Kidney epithelial cell (primary cell): Measurements from ENCODE around the gene CAPN9. TPM values are rescaled to one million over a fixed set of nuclear protein-coding genes. Genes with fewer than 3 reads are reported as not detected.

Experiments used
- DNase-seq: peaks from one replicate; pipeline ENCODE4 v3.0.0-alpha.2; 2010; ENCODE audit warnings: low read depth
- H3K27me3 ChIP-seq: 2 replicates; pipeline ENCODE4 v1.6.0; 2011; ENCODE audit warnings: low read length; ENCODE audit not compliant: control insufficient read depth, insufficient read depth
- H3K36me3 ChIP-seq: 2 replicates; pipeline ENCODE4 v1.5.1; 2011; ENCODE audit warnings: low read length; ENCODE audit not compliant: control insufficient read depth, insufficient read depth
- H3K4me3 ChIP-seq: 2 replicates; pipeline ENCODE4 v1.5.1; 2011; ENCODE audit warnings: low read depth, mild to moderate bottlenecking, control low read depth, low read length
- CTCF ChIP-seq: IDR thresholded peaks from 2 replicates; pipeline ENCODE4 v1.5.1; 2011; ENCODE audit warnings: mild to moderate bottlenecking, moderate library complexity, low read length, control low read depth, inconsistent platforms; ENCODE audit not compliant: insufficient read depth, poor library complexity, severe bottlenecking
- total RNA-seq: library from RNA; depleted of rRNA; stranded (reverse); fragments of >200 nt; gene quantifications from 2 replicates; pipeline ENCODE4 v1.2.3, GENCODE V29; 2015

Gene CAPN9
- total RNA-seq, 1 donor from 2014 or later, result 0.04 TPM

- Histone ChIP-seq H3K36me3 (no peaks in the 10 kb centered on the region), H3K4me3 (no peak overlapping the region), H3K27me3 (no peaks in the 10 kb centered on the region)
- TF ChIP-seq CTCF, result no peak
- no peak for DNase-seq
Observed at GRCh38 chr1:230701895-230702768, 45.1 kb upstream of the CAPN9 start.

DNA sequence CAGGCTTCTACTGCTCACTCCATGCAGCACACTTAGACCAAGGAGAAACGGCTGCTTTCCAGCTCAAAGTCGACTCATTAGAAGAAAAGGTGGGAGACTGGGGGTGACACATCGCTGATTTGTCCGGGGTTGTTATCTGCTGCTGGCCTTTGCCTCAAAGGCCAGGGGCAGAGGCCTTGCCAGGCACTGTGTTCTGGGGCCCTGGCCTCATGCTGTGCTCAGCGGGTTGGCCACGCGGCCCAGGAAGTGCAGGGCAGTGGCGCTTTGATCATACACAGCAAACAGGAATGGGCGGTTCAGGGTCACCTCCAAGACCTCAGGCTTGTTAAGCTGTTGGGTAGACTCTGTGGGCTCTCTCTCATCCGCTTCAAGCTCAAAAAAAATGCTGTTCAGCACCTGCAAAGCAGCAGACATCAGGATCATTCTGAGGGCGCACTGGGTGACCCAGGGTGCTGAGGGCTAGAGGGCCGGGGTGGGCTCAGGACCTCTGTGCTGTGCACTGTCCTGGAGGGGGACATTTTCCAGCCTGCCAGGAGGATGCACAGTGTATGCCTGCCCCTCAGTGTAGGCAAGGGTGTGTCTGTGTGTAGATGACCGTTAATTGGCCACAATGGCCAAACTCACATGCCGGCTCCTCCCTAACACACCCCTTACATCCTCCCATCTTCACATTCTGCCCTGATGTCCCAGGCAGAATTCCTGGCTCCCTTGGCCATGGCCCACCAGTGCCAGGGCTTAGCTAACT is 44.1 kb upstream of the CAPN9 start:
- TF ChIP-seq CTCF, result no peak
- H3K4me3 ChIP-seq, result no peak overlapping the region
- H3K27me3 ChIP-seq, result no peaks in the 10 kb centered on the region
- no peak for DNase-seq
- no peaks in the 10 kb centered on the region for H3K36me3 ChIP-seq

DNA sequence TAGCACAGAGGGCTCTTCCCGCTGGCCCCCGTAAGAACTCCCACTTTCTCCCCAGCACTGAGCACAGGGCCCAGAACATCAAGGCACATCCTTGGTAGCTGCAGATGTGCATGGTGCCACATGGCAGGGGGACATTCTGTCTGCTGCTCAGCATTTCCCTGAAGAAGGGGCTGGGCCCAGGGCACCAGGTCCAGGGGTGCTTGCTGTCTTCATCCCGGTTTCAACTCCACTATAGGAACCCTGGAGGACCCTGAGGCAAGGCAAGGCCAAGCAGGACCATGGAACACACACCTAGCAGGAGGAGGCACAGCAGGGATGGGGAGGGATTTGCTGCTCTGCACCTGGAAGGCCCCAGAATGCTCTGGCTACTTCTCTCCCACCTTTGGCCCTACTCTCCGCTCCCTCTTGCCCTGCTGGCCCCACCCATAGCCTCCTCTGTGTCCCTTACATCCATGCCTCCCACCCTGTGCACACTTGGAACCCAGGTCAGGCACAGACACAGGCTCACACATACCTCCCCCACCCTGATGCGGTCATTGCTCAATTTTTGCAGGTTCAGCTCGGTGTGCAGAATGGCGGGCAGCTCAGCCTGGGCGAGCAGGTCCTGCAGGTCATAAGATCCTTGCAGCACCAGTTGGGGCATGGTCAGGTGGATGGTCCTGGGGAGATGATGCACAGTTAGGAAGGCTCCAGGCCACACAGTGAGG is 43.4 kb upstream of the CAPN9 start:
- no peaks in the 10 kb centered on the region for H3K27me3 ChIP-seq
- TF ChIP-seq CTCF, result no peak
- DNase-seq, result no peak

DNA sequence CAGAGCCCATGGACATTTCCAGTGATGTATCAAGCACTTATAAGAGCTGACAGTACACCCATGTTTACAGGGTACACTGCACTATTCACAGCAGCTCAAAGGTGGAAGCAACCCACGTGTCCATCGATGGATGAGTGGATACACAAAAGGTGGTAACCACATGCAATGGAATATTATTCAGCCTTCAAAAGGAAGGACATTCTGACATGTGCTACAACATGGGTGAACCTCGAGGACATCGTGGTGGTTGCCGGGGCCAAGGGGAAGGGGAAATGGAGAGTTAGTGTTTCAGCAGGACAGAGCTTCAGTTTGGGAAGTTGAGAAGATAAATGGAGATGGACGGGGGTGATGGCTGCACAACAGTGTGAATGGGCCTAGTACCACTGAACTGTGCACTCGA is 42.4 kb upstream of the CAPN9 start:
- Histone ChIP-seq H3K4me3 (no peak overlapping the region), H3K36me3 (no peaks in the 10 kb centered on the region), H3K27me3 (no peaks in the 10 kb centered on the region)
- TF ChIP-seq CTCF, result no peak
- DNase-seq, result no peak

More for the DNA sequence above, 43.4 kb upstream of the CAPN9 start:
- Histone ChIP-seq H3K36me3 (no peaks in the 10 kb centered on the region), H3K4me3 (no peak overlapping the region)

DNA sequence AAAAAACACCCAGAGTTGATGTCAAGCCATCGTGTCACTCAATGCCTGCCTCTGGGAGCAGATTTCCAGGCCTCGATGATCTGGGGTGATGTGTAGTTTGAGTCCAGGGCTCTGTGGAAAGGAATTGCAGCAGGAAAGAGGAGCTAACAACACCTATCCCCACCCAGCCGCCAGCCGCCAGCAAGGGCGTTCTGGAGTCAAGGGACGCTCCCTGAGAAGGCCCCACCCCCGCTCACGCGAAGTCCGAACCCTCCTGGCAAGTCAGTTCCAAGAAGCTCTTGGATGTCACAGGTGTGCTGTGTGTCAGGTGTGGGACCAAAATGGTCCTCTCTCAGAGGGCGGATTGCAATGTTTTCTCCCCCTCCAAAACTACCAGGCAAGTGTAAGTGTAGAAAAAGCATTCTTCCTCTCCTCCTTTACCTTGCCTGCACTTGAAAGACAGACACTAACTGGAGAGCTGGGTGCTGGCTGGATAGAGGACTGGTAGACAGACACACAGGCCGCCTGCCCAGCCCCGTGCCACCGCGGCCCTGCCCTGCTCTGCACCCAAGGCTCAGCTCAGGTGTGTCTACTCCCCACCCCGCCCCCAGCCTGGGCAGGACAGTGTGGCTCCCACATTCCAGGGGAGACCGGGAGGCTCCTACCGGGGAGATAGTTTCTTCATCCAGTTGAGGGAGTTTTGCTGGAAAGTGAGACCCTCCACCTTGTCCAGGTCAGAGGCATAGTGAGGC is 41.7 kb upstream of the CAPN9 start:
- no peak for TF ChIP-seq CTCF
- Histone ChIP-seq H3K36me3 (no peaks in the 10 kb centered on the region), H3K27me3 (no peaks in the 10 kb centered on the region), H3K4me3 (no peak overlapping the region)
- no peak for DNase-seq
